HS-27A (cell line): Measurements from ENCODE around the gene SLC26A11.
A peak's percentile ranks its signal among the peaks of the same experiment; 100 is the strongest.

Experiments
- DNase-seq: peaks from one replicate; pipeline ENCODE4 v3.0.0-alpha.2; 2012; ENCODE audit warnings: low read depth, missing footprints

SLC26A11 gene

DNA sequence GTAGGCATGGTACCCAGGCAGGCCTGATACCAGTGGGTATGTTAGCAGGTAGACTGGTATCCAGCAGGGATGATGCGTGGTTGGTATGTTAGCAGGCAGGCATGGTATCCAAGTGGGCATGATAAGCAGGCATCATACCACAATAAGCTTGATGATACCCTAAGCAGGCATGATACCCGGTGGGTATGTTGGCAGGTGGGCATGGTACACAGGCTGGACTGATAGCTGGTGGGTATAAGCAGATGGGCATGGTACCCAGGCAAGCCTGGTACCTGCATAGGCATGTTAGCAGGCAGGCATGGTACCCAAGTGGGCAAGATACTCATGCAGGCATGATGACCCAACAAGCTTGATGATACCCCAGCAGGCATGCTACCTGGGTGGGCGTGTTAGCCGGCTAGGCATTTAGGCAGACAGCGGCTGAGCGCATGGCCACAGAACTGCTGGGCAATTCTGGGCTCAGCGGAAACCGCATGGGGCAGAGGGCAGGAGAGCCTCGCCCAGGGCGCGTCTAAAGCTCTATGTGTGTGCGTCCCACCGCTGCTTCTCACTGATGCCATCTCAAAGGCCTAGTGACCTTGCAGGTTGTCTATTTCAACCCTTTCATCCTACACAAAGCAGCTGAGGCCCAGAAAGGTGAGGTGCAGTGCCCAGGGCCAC is 2.4 kb upstream of the SLC26A11 start:
- DNase-seq: no peak

GRCh38 chr17:80218391-80218790 is 1.8 kb upstream of the SLC26A11 start:
- no peak for DNase-seq

- DNase-seq: peak; percentile 56
Measured at GRCh38 chr17:80219013-80219762, 1.0 kb upstream of the SLC26A11 start.

- no peak for DNase-seq
Measured at GRCh38 chr17:80219763-80220053, 519 bp upstream of the SLC26A11 start.

DNA sequence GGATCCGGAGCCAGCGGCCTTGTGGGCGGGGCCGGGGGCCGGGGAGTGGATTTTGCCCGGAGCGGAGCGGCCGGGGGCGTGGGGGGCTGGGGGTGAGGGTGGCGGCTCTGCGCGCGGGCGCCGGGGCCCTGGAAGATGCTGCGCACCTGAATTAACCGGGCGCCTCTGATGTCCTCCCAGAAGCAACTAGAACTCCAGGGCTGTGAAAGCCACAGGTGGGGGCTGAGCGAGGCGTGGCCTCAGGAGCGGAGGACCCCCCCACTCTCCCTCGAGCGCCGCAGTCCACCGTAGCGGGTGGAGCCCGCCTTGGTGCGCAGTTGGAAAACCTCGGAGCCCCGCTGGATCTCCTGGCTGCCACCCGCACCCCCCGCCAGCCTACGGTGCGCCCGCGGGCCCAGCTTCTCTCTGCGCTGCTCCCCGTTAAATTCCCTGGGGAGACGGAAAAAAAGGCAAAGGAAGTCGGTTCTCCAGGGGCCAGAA is 549 bp downstream of the SLC26A11 start:
- no peak for DNase-seq

GRCh38 chr17:80221351-80222105 is 1.3 kb downstream of the SLC26A11 start:
- no peak for DNase-seq

DNA sequence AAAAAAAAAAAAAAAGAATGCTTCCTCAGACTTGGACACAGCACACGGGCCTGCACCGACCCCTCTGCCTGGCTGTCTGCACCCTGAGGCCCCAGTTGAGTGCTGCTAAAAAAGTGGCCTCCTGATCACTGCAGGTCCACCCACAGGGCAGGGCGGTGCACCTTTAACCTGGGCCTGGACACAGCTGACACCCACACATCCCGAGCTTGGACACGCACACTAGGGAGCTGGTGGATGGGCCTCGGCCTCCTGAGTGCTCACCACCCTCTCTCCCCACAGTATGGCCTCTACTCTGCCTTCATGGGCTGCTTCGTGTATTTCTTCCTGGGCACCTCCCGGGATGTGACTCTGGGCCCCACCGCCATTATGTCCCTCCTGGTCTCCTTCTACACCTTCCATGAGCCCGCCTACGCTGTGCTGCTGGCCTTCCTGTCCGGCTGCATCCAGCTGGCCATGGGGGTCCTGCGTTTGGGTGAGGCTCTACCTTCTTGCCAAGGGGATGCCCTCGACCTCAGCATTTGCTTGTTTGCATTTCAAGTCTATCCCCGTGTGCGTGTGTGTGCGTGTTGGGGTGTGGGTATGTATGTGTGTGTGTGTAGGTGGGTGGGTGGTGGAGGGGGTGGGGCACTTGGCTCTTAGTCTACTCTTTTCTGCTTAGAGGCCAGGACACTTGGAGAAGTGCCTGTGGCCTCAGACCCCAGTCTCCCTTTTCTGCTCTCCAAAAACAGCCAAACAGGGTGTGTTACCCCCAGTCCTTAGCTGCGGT is 2.3 kb downstream of the SLC26A11 start:
- DNase-seq: no peak

DNA sequence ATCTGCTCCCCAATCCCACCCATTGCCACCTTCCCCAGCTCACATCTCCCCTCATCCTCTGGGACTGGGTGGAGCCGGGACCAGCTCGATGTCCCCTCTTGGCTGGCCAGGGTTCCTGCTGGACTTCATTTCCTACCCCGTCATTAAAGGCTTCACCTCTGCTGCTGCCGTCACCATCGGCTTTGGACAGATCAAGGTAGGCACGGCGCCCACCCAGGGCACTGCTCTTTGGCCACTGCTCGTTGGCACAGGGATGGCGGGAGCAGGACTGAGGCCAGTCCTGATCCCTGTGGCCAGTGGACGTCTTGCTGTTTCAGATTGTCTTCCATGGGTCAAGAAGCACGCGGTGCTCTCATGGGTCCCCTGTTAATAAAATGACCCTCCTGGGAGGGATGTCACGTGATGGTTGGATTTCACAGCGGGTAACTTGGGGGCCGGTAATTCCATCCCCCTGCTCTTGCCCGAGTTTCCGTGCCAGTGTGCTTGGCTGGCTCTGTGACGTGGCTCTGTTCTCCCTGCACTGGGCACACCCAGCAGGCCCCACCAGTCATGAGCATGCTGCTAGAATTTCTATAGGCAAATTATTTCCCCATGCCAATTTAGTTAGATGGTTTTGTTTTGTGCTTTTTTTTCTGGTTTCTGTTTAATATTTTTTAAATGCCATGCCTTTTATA is 3.1 kb downstream of the SLC26A11 start:
- no peak for DNase-seq

DNA sequence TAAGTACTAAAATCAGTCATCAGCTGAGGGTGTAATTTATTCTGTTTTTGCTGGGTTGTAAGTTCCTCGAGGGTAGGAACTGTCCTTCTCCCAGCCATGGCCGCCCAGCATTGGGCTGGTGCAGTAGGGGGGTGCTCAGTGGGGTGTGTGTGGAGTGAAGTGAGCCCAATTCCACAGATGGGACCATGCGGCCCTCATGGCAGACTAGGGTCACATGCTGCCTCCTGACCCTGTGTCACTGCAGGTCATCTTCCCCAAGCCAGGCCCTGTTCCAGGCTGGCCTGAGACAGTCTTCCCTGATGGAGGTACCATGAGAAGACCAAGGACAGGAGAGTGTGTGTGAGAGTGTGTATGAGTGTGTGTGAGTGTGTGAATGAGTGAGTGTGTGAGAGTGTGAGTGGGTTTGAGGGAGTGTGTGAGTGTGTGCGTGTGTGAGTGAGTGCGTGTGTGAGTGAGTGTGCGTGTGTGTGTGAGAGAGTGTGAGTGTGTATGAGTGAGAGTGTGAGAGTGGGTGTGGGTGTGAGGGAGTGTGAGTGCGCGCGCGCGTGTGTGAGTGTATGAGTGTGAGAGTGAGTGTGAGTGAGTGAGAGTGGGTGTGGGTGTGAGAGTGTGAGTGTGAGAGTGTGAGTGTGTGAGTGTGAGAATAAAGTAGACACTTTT is 3.7 kb downstream of the SLC26A11 start:
- DNase-seq: no peak

DNA sequence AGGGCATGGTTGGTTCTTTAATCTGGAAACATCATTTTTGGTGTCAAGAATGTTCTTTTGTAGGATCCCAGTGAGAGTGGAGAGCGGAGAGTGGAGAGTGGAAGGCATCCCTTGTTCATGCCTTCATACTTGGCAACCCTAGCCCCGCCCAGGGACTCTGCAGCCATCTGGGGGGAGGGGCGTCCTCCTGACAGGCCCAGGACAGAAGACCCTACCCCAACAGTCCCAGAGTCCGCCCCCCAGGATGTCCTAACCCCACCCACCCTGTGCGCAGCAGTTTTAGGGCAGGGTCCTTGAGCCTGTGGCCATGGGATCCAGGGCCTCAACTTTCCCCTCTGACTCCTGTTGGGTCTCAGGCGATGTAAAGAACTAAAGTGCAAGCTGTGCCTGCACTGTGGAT is 4.5 kb downstream of the SLC26A11 start:
- DNase-seq: no peak

DNA sequence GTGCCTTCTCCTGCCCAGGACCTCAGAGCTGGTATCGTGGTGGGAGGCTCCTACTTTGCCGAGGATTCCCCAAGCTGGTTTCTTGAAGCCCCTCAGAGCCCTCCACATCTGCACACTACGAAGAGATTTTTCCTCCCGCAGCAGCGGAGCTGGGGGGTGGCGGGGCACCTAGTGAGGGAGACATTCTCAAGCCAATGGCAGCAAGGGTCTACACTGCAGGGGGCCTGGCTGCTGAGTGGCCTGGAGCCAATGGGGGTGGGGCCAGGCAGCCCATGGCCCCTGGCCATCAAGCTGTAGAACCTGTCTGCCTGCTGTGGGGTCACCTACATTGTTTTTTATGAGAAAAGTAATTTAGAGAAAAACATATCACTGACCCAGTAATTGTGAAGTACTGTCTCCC is 5.0 kb downstream of the SLC26A11 start:
- DNase-seq: no peak

- no peak for DNase-seq
Measured at GRCh38 chr17:80227156-80227555, 6.9 kb downstream of the SLC26A11 start.

- no peak for DNase-seq
Measured at GRCh38 chr17:80227666-80228065, 7.4 kb downstream of the SLC26A11 start.

DNA sequence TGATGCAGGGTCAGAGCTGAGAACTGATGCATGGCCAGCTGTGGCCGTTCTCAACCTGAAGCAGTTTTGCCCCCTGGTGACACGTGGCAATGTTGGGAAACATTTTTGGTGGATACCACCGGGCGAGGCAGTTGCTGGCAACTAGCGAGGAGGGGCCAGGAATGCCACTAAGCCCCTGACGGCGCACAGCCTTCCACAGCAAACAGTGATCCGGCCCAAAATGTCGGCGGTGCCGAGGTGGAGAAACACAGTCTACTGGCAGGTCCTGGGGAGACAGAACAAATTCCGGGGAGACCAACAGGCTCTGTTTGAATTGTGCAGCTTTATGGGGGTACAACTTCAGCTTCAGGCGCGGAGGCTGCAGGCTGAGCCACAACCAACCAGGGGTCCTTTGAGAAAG is 8.2 kb downstream of the SLC26A11 start:
- no peak for DNase-seq

- DNase-seq: no peak
Measured at GRCh38 chr17:80229011-80229410, 8.8 kb downstream of the SLC26A11 start.

- no peak for DNase-seq
Measured at GRCh38 chr17:80232438-80232837, 12.2 kb downstream of the SLC26A11 start.

GRCh38 chr17:80233202-80233601 is 13.0 kb downstream of the SLC26A11 start:
- DNase-seq: no peak

DNA sequence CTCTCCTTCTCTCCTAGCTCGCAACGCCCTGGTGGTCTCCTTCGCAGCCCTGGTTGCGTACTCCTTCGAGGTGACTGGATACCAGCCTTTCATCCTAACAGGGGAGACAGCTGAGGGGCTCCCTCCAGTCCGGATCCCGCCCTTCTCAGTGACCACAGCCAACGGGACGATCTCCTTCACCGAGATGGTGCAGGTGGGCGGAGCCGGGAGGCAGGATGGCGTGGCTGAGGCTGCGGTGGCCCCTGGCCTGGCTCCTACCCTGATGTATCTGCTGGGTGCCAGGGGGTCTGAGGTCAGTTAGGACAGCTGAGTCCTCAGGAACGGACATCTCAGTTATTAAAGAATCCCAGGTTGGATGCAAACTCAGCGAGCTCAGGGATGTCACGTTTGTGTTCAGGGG is 16.7 kb downstream of the SLC26A11 start:
- DNase-seq: no peak

- no peak for DNase-seq
Measured at GRCh38 chr17:80237386-80237785, 17.2 kb downstream of the SLC26A11 start.

- DNase-seq: no peak
Measured at GRCh38 chr17:80242505-80242904, 22.3 kb downstream of the SLC26A11 start.
